Left ventricle myocardium superior (tissue), 1 donor: ENCODE data around the gene BICDL1. TPM values are rescaled to one million over a fixed set of nuclear protein-coding genes. Genes with fewer than 3 reads are reported as not detected.
A peak's percentile ranks its signal among the peaks of the same experiment; 100 is the strongest.
"Not testable (repeated sequence)": the region's sequence is repeated elsewhere in the genome, so short reads cannot be mapped to it uniquely, and the experiment has no call there.

ENCODE experiments used
- ATAC-seq: fragments of 200-7000 bp; cut with Tn5 transposase; one replicate; pipeline ENCODE4 v1.9.1; 2020; ENCODE audit warnings: mild to moderate bottlenecking, moderate library complexity
- DNase-seq: peaks from one replicate; pipeline ENCODE4 v3.0.0-alpha.2; 2020
- intact Hi-C: fragments of 100-400 bp; cut with micrococcal nuclease; formaldehyde crosslinking; loops from one replicate; pipeline ENCODE4 v1.11.0; 2022
- total RNA-seq: library from RNA; stranded (reverse); fragmentation: NEBNext Ultra II Directional; extraction: Animal tissue kit (Norgen Biotek cat#: 25700); gene quantifications from one replicate; pipeline ENCODE4 v1.2.1, GENCODE V29; 2021
- donor health status: DM: no; HTN: yes; CAD: no; lungs with severe emphysema.

Gene BICDL1
- total RNA-seq, 1 donor from 2014 or later = 4.7 TPM

GRCh38 chr12:120041386-120042231 lies 52.6 kb downstream of the BICDL1 start:
- DNase-seq = no peak
- ATAC-seq = no peak
- intact Hi-C loops = no loop called here

GRCh38 chr12:120045367-120045766 lies 56.3 kb downstream of the BICDL1 start:
- ATAC-seq = not testable (repeated sequence)

GRCh38 chr12:120047072-120047471 lies 58.0 kb downstream of the BICDL1 start:
- ATAC-seq = no peak
- DNase-seq = no peak
- intact Hi-C loops = no loop called here

More at GRCh38 chr12:120045367-120045766, 56.3 kb downstream of the BICDL1 start:
- intact Hi-C loops, DNase-seq: not testable (repeated sequence)

GRCh38 chr12:120048263-120048662 lies 59.2 kb downstream of the BICDL1 start:
- ATAC-seq (no peak), DNase-seq (no peak)
- intact Hi-C loops = no loop called here

- DNase-seq (no peak), ATAC-seq (no peak)
- intact Hi-C loops = no loop called here
Measured at GRCh38 chr12:120049426-120049825, 60.4 kb downstream of the BICDL1 start.

GRCh38 chr12:120051535-120051934 lies 62.5 kb downstream of the BICDL1 start:
- intact Hi-C loops = no loop called here
- no peak for ATAC-seq
- DNase-seq = no peak

GRCh38 chr12:120054293-120054692 lies 65.3 kb downstream of the BICDL1 start:
- DNase-seq = no peak

GRCh38 chr12:120055231-120056000 lies 66.4 kb downstream of the BICDL1 start:
- ATAC-seq = no peak
- intact Hi-C loops = no loop called here
- DNase-seq = no peak

More at GRCh38 chr12:120054293-120054692, 65.3 kb downstream of the BICDL1 start:
- no peak for ATAC-seq
- intact Hi-C loops = no loop called here

GRCh38 chr12:120056739-120057138 lies 67.7 kb downstream of the BICDL1 start:
- intact Hi-C loops = no loop called here
- no peak for ATAC-seq

GRCh38 chr12:120060196-120060595 lies 71.2 kb downstream of the BICDL1 start:
- DNase-seq (no peak), ATAC-seq (no peak)
- intact Hi-C loops = no loop called here

More at GRCh38 chr12:120056739-120057138, 67.7 kb downstream of the BICDL1 start:
- DNase-seq = no peak

- ATAC-seq = no peak
- DNase-seq = no peak
- intact Hi-C loops = no loop called here
Measured at GRCh38 chr12:120060717-120061116, 71.7 kb downstream of the BICDL1 start.

GRCh38 chr12:120061575-120062214 lies 72.7 kb downstream of the BICDL1 start:
- intact Hi-C loops = no loop called here
- no peak for ATAC-seq
- DNase-seq = no peak

GRCh38 chr12:120062976-120063579 lies 74.0 kb downstream of the BICDL1 start:
- ATAC-seq (no peak), DNase-seq (no peak)
- intact Hi-C loops = no loop called here

- DNase-seq (no peak), ATAC-seq (no peak)
- intact Hi-C loops = no loop called here
Measured at GRCh38 chr12:120064054-120064940, 75.3 kb downstream of the BICDL1 start.

GRCh38 chr12:120065472-120065871 lies 76.4 kb downstream of the BICDL1 start:
- DNase-seq = no peak
- ATAC-seq = no peak
- intact Hi-C loops = no loop called here

- ATAC-seq (no peak), DNase-seq (no peak)
- intact Hi-C loops = no loop called here
Measured at GRCh38 chr12:120066341-120066740, 77.3 kb downstream of the BICDL1 start.

GRCh38 chr12:120067084-120067869 lies 78.2 kb downstream of the BICDL1 start:
- no peak for DNase-seq
- ATAC-seq = peak; percentile 85
- intact Hi-C loops = no loop called here

GRCh38 chr12:120067901-120068300 lies 78.9 kb downstream of the BICDL1 start:
- ATAC-seq (peak; percentile 54), DNase-seq (no peak)
- intact Hi-C loops = no loop called here
